Stimulated activated CD8-positive, alpha-beta memory T cell treated with anti-CD3 and anti-CD28 coated beads, Interleukin-4, amount 100 ng/mL, for 1 hour (primary cell): ENCODE results near the gene LAMA3.

ENCODE experiments used
- DNase-seq, 2 donors: peaks; one replicate each; pipeline ENCODE4 v3.0.0-alpha.2; 2020; ENCODE audit warnings: low read depth in 2 of 2, low spot score in 1 of 2

The LAMA3 gene

GRCh38 chr18:23897291-23897690 lies 208.0 kb downstream of the LAMA3 start:
- DNase-seq: no peak

GRCh38 chr18:23897733-23898132 lies 208.5 kb downstream of the LAMA3 start:
- no peak for DNase-seq

DNA sequence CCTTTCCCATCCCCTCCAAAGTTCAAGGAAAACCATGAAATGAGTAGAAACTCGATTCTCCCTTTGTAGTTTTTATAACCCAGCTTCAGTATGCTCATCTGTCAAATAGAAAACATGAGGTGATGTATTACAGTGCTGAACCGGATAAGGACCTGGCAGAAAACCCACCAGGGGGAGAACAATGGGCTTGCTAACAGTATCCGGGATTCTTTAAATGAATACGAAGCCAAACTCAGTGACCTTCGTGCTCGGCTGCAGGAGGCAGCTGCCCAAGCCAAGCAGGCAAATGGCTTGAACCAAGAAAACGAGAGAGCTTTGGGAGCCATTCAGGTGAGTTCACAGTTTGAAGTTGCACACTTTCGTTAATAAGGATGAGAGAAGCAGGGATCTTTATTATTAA lies 211.7 kb downstream of the LAMA3 start:
- no peak for DNase-seq

GRCh38 chr18:23902396-23902795 lies 213.1 kb downstream of the LAMA3 start:
- DNase-seq: no peak

DNA sequence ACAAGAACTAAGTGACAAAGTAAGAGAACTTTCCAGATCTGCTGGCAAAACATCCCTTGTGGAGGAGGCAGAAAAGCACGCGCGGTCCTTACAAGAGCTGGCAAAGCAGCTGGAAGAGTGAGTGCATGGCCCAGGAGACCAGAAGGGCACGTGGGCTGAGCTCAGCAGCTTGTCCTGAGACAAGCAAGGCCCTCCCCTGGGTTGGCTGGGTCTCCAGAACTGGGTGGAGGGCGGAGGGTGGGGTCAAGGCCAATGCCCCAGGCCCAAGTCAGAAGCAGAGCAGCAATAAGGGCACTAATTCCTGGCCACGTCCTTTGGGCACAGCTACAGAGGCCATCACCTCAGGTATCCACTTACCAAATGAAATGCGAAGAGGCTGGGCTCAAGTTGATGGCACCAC lies 214.7 kb downstream of the LAMA3 start:
- no peak for DNase-seq

- DNase-seq: no peak
Measured at GRCh38 chr18:23906658-23907057, 217.4 kb downstream of the LAMA3 start.

DNA sequence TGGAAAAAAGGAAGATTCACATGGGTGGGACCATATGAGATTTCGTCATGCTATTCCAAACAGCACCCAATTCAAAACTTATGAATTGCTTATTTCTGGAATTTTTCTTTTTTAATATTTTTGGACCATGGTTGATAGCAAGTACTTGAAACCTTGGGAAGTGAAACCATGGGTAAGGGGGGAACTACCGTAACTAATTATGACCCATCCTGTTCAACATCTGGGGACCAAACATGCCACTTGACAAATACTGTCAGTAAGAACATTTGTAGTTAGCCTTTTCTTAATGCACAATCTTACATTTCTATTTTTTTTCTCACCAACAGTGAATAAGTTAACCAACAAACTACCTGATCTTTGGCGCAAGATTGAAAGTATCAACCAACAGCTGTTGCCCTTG lies 219.6 kb downstream of the LAMA3 start:
- DNase-seq: no peak

DNA sequence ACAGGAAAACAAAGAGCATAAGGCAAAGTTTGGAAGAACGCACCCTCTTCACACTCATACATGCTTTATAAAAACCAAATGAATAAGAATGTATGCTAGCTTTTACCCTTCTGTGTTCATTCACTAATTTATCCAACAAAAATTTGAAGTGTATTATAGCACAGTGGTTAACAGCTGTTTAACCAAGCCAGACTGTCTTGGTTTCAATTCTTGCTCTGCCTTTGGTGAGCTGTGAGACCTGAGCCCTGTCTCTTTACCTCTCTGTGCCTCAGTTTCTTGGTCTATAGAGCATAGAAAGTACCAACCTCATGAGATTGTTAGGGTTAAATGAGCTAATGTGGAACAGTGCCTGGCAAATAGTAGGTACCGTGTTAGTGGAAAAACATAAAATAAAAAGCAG lies 220.8 kb downstream of the LAMA3 start:
- DNase-seq: no peak

DNA sequence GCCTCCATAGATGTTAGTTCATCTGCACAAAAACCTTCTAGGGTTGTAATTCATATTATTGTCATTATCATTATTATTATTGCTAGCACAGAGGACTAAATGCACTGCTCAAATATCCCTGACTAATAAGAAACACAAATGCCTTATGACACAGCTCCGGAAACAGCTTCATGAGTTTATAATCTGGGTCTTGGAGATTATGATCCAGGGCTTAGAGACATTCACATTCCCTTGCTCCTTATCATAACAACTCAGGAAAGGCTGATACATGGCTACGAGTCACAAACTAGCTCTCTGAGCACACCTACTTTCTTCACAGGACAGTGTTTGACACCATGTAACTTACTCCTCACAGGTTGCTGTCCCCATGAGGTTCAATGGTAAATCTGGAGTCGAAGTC lies 223.1 kb downstream of the LAMA3 start:
- no peak for DNase-seq

GRCh38 chr18:23916338-23916737 lies 227.1 kb downstream of the LAMA3 start:
- no peak for DNase-seq

GRCh38 chr18:23918395-23919032 lies 229.3 kb downstream of the LAMA3 start:
- peak; percentile 69 to 74 for DNase-seq

- DNase-seq: no peak
Measured at GRCh38 chr18:23920054-23920453, 230.8 kb downstream of the LAMA3 start.

GRCh38 chr18:23921716-23922285 lies 232.5 kb downstream of the LAMA3 start:
- DNase-seq: no peak

- DNase-seq: no peak
Measured at GRCh38 chr18:23922939-23923338, 233.7 kb downstream of the LAMA3 start.

DNA sequence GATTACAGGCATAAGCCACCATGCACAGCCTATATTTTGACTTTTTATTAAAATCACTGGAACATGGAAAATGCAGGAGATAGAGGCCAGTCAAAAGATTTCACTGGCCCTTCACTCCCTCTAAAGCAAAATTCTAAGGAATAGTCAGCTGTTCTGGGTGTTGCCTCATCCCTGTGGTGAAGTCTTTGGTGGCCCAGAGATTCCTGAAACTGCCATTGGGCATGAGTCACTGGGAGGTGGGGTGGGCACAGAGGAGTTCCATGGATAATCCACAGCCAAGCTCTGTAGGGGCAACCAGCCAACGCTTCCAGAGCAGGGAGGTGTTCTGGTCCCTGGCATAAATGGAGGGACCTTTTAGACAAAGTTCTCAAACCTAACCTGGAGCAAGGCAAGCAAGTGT lies 235.6 kb downstream of the LAMA3 start:
- no peak for DNase-seq

- no peak for DNase-seq
Measured at GRCh38 chr18:23926571-23926970, 237.3 kb downstream of the LAMA3 start.

GRCh38 chr18:23927821-23928746 lies 238.8 kb downstream of the LAMA3 start:
- no peak for DNase-seq

DNA sequence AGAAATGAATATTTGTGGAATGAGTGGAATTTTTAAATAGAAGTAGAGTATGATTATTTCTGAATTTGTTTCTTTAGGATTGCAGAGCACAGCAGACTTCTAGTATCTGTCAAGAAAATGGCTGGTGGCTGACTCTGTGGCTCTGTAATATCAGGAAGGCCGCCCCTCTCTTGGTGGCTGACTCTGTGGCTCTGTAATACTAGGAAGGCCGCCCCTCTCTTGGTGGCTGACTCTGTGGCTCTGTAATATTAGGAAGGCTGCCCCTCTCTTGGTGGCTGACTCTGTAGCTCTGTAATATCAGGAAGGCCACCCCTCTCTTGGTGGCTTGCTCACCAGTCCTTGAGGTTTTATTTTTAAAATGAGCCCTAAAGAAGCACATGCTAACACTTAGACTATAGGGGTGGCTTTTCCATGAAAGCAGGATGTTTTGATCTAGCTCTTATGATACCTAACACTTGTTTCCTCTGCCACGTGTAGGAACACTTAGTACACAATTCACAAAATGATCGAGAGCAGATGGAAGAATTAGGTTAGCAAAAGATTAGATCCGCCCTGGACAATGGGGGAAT lies 240.2 kb downstream of the LAMA3 start:
- no peak for DNase-seq

- no peak for DNase-seq
Measured at GRCh38 chr18:23930002-23930401, 240.7 kb downstream of the LAMA3 start.

DNA sequence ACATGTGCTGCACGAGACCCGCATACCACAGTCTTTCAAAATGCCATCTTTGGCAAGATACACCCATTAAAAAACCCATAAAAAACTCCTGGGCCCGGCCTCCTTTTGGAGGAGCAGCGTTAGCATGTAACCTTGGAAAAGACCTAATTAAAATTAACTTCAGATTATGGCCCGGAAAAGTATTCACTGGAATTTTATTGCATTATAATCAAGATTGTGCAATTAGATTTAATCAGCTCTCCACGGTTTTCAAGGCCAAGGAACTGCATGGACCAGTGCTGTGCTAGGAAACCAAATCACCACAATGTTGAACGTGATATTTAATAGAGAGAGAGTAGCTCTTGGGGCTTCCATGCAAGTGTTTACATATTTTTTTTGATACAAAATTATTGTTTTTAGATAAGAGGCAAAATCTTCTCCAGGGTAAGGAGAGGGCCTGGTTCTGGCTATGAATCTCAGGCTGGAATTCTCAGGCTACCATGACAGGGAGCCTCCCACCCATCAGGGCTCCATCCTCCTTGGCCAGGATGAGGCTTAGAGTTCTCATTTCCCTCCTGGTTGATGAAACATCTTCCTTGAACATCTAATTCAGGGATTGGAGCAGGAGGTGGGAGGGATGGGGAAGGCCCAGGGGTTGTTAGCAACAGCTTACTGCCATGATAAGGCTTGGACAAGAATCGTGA lies 243.3 kb downstream of the LAMA3 start:
- no peak for DNase-seq

- DNase-seq: no peak
Measured at GRCh38 chr18:23933407-23933806, 244.2 kb downstream of the LAMA3 start.
